Right ventricle myocardium superior (tissue), 1 donor: Measurements from ENCODE around the gene EPHX1. TPM values are rescaled to one million over a fixed set of nuclear protein-coding genes. Genes with fewer than 3 reads are reported as not detected.
"Not testable (repeated sequence)": the region's sequence is repeated elsewhere in the genome, so short reads cannot be mapped to it uniquely, and the experiment has no call there.

Experiments used
- ATAC-seq: fragments of 200-7000 bp; cut with Tn5 transposase; one replicate; pipeline ENCODE4 v1.9.1; 2020; ENCODE audit warnings: mild to moderate bottlenecking; ENCODE audit not compliant: poor library complexity
- DNase-seq: peaks from one replicate; pipeline ENCODE4 v3.0.0-alpha.2; 2020
- intact Hi-C: fragments of 100-400 bp; cut with DNase I; formaldehyde crosslinking; loops from one replicate; pipeline ENCODE4 v1.11.2; 2022
- total RNA-seq: library from RNA; stranded (reverse); fragmentation: NEBNext Ultra II Directional; extraction: Animal tissue kit (Norgen Biotek cat#: 25700); gene quantifications from one replicate; pipeline ENCODE4 v1.2.1, GENCODE V29; 2021
- donor health status: DM: no; HTN: yes; CAD: no; lungs with severe emphysema.

EPHX1 gene
- total RNA-seq, 1 donor from 2014 or later = 68.6 TPM

DNA sequence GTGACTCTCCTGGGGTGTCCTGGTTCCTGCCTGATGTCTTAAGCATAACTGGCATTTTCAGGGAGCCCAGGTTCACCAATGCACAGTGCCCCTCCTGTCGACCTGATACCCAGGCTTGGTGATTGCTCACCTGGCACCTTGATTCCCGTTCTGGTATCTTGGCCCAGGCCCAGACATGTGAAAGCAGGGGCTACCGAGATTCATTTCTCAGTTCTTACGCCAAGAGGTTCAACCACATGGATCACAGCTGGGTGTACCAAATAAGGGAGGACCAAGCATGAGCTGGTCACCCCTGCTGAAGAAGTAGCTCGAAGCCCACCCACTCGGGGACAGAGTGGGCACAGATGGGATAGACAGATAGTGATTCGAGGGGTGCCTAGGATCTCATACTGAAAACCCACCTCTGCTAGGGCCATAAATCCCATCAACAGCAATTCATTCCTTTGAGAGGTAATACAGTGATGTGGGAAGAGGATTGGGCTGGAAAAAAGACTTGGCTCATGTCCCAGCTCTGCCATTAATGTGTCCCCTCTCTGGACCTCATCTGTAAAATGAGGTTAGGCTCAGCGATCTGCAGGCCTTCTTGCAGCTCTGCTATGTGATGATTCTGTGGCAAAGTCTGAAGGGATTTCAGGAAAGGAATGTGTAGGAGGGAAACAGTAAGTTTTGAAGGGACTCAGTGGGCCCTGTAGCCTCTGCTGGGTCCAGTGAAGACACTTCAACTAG, 2.7 kb downstream of the EPHX1 start:
- DNase-seq (no peak), ATAC-seq (no peak)
- intact Hi-C loops = no loop called here

DNA sequence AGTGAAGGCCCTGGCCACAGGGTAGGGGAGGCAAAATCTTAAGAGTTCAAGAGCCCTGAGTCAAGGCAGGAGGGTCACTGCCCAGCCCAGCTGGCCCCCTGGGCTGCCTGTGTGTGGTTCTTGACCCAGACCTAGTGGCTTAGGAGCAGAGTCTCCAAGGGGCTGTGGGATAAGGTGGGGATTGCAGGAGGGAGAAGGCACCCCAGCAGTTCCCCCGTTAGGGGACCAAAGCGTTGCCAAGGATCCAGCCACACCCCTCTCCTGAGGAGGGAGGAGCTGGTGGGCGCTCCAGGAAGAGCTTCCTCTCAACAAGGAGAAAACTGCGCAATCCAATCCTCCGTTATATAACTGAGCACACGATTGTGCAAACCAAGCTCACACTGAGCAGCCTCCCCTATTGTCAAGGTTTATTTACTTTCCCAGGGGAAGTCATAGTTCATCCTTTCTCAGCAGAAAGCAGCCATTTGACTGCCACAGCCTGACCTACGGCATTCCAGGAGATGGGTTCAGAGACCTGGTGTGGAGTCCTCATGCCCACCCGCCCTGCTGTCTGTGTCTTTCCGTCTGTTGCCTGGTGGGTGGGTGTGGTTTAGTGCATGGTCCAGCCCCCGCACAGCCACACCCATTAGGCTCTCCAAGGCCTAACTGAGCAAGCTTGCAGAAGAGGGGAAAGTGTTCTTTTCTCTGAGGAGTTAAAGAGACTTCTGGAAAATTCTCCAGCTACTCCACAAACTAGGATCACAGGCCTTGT, 3.5 kb downstream of the EPHX1 start:
- intact Hi-C loops = no loop called here
- ATAC-seq = peak; percentile 59
- peak; percentile 85 for DNase-seq

DNA sequence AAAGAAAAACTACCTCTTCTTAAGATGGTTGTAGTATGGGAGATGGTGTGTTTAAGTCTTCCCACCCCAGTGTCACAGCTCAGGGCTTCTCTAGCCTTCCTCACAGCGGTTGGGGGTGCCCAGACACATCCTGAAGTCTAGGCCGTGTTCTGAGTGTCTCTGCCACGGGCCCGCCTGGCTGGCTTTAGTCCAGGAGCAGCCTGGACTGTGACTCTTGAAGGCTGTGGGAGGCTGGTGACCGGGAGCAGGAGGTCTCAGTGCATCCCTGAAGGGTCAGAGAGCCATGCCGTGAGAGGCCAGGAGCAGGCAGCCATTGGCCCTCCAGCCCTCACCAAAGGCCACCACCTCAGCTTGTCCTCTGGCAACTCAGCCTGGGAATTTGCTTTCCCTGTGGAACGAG, 4.5 kb downstream of the EPHX1 start:
- DNase-seq (peak; percentile 64), ATAC-seq (no peak)
- intact Hi-C loops = no loop called here

DNA sequence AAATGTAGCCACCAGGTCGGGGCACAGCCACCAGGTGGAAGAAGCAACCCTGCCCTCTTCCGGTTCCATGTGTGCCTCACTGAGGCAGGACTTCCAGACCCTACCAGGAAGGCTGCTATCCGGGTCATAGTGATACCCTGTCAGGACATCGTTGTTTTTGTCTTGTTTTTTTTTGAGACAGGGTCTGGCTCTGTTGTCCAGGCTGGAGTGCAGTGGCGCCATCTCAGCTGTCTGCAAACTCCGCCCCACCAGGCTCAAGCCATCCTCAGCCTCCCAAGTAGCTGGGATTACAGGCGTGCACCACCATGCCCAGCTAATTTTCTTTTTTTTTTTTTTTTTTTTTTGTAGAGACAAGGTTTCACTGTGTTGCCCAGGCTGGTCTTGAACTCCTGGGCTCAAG, 5.2 kb downstream of the EPHX1 start:
- ATAC-seq, DNase-seq, intact Hi-C loops: not testable (repeated sequence)

DNA sequence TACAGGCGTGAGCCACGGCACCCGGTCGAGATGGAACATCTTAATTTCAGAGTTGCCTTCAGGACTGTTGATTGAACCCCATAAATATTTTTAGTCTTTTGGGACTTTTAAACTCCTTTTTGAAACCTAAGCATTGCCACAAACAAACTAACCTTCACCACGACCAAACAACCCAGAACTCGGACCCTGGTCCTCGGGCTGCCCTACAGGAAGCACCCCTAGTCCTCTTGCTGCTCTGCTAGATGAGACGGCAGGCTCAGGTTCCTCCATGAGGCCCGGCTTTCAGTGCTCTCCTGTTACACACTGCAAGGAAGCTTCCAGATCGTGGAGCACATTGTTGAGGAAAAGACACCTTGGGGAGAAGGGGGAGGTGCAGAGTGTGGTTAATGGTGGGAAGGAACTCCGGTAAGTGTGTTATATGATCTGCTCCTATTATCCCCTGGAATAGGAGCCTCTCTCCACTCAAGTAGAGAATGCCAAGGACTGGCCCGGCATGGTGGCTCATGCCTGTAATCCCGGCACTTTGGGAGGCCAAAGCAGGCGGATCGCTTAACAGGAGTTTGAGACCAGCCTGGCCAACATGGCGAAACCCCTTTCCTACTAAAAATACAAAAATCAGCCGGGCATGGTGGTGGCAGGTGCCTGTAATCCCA, 5.7 kb downstream of the EPHX1 start:
- intact Hi-C loops = no loop called here
- ATAC-seq = no peak

DNA sequence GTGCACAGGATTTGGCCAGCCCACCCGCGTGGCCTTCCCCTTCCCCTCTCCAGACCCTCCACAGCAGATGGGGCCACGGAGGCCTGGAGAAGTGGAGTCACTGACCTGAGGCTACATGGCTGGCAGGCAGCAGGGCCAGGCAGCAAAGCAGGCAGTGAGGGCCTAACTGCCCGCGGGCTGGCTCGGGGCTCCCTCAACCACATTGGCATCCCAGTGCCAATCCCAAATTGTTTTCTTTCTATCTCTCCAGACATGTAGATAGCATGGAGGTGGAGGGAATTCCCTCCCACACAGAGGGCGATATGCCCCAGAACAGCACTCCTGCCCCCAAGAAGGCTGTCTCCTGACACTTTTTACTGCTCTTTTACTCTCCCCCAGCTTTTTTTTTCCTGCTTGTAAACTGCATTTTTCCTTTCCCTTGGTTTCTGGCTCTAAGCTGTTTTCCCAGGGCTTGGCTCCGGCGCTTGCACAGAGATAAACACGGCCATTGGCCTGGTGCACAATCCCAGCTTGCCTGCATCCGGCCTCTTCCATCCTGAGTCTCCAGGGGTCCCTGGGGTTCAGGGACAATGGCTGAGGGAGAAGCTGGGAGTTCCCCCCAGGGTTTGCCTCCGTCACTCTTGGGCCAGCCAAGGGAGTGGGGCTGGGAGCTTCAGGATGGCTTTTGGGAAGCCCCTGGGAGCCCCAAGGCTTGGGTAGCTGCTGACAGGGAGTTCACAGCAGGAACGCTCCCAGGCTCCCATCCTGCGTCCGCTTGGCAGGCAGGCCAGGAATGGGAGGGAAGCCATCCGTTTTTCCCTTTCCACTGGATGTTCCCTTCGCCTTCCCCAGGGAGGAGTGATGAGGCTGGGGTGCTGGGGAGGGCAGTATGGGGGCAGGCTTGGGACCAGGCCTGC, 7.0 kb downstream of the EPHX1 start:
- intact Hi-C loops = no loop called here
- ATAC-seq (peak; percentile 68), DNase-seq (peak; percentile 90)

More for the DNA sequence above, 5.7 kb downstream of the EPHX1 start:
- no peak for DNase-seq

DNA sequence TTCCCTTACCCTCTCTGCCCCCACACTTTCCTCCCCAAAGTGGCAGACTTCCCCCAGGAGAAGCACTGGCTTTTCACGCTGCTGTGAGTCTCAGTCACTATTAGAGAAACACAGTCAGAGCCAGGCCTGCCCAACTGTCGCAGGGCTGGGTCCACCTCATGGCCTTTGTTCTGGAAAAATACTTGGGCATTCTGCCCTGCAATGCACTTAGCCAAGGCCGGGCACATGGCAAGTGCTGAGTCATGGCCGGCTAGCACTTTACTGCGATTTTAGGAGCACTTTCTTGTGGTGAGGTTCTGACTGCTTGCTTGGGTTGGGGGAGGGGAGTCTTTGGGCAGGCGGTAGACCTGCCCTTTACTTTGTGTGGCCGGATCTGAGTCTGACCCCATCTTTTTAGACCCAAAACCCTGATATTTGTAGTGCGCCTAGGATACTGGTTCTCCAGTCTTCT, 7.7 kb downstream of the EPHX1 start:
- DNase-seq (peak; percentile 81), ATAC-seq (peak; percentile 54)
- intact Hi-C loops = no loop called here

DNA sequence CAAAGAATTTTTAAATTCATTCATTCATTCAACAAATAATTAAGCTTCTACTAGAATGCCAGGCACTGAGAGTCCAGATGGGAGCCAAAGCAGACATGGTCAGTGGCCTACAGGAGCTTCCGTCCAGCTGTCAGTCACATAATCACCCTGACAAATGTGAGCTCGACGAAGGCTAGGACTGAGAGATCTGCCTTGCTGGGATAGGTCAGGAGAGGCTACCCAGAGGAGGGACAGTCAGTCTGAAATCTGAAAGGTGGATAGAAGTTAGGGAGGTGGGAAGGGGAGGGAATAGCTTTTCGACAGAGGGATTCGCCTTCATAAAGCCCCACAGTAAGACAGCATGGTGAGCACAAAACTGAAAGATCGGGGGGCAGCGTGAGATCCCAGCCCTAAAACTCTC, 8.3 kb downstream of the EPHX1 start:
- ATAC-seq = no peak
- DNase-seq = no peak
- intact Hi-C loops = no loop called here

DNA sequence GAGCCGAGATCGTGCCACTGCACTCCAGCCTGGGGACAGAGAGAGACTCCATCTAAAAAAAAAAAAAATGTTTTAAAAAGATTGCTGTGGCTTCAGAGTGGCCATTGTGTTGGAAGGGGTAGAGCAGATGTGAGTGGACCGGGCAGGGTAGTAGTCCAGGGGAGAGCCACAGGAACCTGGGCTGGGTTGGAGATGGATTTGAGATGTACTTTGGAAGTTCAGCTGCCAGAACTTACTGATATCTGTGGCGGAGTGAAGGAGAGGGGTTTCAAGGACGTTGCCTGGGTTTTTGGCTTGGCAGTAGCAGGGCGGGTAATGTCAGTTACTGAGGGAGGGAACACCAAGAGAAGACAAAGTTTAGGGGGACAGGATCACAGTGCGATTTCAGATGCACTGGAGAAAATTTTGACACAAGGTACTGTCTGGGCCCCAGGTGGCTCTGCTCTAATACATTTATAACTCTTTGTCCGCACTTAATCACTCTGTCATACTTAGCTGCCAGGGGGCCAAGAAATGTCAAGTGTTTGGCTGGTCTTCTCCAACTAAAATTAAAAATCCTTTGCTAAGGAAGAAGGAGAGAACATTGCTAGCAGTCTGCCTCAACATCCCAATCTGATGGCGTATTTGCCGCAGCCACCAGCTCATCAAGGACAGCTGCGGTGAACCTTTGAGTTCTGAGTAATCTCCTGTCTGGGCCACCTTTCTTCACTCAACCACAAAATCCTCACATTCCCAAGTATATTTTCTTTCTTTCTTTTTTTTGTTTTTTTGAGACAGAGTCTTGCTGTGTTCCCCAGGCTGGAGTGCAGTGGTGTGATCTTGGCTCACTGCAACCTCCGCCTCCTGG, 9.6 kb downstream of the EPHX1 start:
- peak; percentile 13 for ATAC-seq
- intact Hi-C loops = no loop called here
- no peak for DNase-seq

DNA sequence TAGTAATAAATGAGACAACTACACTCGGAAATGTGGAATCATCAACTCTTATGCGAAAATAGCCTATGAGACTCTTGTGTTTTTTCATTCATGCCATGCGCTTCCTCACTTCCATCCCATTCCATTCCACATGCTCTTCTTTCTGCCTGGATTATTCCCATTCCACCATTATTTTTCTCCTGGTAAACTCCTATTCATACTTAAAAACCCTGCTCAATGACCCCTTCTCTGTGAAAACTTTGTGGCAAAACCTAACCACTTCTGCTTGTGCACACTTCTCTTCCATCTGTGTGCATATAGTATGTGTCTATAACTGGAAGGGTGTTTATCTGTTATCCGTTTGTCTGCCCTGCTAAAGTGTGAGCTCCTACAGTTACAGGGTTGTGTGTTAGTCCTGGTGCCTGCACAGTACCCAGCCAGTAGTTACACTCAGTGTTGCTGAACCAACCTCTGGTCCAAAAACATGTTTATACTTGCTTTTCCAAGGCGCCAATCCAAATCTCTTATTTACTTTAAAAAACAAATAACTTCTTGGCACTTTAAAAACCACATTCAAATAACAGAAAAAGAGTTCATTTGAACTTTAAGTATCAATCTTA, 10.7 kb downstream of the EPHX1 start:
- DNase-seq = no peak
- intact Hi-C loops = no loop called here
- no peak for ATAC-seq

DNA sequence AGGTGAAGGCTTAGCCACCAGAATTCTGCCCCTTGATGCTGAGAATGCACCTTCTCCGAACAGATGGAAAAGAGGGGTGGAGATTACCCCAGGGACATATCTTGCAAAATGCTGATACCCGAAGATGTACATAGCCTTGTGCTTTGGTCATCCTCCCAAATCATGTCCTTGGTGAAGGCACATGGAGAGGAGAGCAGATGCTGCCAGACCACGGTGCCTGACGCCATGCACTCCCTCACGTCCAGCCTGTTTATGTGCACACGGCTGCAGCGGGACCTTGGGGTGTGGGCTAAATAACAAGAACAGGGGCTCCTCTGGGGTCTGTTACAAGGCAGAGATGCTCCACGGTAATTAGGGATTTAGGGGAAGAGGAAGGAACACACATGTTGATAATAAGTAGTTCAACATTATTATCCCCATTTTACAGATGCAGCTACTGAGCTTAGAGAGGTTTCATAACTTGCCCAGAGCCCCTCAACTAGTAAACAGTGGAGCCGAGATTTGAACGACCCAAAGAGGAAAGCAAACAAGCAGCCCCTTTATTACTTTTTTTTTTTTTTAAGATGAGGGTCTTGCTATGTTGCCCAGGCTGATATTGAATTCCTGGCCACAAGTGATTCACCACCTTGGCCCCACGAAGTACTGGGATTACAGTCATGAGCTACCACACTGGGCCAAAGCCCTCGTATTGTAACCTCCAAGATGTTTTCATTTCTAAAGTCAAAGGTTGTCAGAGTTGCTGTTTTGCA, 12.9 kb downstream of the EPHX1 start:
- intact Hi-C loops = no loop called here
- no peak for ATAC-seq

DNA sequence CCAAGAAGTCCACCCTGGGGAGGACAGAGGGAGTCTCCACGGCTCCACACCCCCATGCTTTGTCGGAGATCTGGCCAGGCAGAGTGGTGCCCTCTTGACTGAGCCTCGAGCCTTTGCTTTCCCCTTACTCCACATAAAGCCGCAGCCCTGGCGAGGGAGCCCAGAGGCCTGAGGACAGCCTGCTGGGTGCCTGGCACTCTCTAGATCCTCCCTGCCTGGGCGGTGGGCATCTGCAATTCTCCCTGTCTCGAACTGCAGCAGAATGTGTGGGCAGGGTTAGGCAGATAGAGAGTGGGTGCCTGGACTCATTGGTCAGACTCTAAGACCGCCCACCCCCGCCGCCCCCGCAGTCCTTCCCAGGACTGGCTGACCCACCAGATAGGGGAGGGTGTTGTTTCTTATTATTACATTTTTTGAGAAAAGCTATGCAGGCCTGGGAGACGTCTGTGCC, 13.9 kb downstream of the EPHX1 start:
- ATAC-seq (no peak), DNase-seq (no peak)
- intact Hi-C loops = no loop called here

More for the DNA sequence above, 12.9 kb downstream of the EPHX1 start:
- no peak for DNase-seq

DNA sequence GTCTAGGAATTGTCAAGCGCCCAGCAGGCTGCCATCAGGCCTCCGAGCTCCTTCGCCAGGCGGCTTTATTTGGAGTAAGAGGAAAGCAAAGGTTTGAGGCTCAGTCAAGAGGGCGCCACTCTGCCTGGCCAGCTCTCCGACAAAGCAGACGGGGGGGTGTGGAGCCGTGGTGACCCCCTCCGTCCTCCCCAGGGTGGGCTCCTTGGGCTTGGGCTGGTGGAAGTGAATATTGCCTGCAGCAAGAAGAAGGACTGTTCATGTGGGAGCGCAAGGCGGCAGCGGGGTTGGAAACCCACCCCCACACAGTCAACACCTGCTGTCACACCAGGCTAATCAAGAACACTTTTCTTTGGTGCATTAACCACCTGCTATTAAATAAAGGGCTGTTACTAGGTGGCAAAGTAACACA, 14.6 kb downstream of the EPHX1 start:
- ATAC-seq = no peak
- no peak for DNase-seq
- intact Hi-C loops = no loop called here

DNA sequence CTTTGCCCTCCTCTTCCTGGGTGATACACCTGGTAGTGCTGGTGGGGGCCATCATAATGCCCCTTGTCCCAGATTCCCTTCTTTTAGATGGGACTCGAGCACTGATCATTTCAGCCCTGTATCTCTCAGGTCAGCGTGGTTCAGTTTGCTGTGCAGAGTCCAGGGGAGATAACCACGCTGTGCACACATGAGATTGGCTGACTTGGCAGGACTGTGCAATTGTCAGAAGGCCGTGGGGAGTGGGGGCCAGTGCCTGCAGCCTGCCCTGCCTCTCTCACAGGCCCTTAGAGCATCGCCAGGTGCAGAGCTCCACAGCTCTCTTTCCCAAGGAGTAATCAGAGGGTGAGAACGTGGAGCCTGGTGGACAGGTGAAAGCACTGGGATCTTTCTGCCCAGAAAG, 15.2 kb downstream of the EPHX1 start:
- intact Hi-C loops = no loop called here
- ATAC-seq (peak; percentile 21), DNase-seq (no peak)

DNA sequence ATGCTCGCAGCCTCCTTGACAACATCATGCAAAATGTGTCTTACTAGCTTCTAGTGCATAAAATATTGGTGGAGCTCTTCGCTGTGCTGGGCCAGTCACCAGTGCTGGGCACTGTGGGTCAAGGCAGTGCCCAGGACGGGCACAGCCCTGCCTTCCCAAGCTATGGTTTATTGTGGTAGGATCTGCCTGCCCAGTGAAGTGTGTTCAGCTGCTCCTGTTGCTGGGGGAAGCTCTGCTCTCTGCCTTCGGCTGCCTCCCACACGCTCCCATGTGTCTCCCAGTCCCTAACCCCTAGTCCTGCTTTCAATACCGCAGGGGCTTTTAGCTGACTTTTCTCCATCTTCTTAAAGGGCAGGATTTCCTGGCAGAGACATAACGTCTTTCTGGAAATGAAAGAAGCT, 15.7 kb downstream of the EPHX1 start:
- DNase-seq (no peak), ATAC-seq (peak; percentile 36)
- intact Hi-C loops = no loop called here

DNA sequence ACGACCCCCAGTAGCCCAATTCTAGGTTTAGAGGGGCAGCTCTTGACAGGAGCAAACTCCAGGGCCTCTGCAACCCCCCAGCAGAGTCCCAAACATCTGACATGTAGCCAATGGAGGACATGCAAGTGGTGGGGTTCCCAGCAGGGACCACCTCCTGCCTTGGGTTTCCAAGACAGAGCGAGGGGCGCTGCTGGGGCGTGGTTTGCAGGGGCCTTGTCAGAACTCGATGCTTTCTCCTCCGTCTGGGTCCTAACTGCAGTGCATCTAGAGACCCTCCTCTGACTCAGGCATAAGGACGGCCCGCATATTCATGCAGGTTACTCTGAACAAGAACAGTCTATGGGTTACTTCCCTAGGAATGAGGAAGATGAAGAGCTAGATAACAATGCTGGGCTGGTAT, 17.2 kb downstream of the EPHX1 start:
- intact Hi-C loops = no loop called here
- DNase-seq (no peak), ATAC-seq (no peak)
